BLaER1 treated with 17β-estradiol and CSF1 and Interleukin-3, amounts not matched to agents 10 nM and 100 nM (cell line): Measurements from ENCODE around the gene PLEKHG1.

ENCODE experiments used
- H3K27ac ChIP-seq, 11 experiments: shearing (Covaris generic); formaldehyde crosslinking; 2 replicates each; pipeline ENCODE4 v1.8.1; 2022
- H3K27me3 ChIP-seq, 11 experiments: shearing (Covaris generic); formaldehyde crosslinking; 2 replicates each; pipeline ENCODE4 v1.8.1; 2022
- H3K36me3 ChIP-seq, 11 experiments: shearing (Covaris generic); formaldehyde crosslinking; 2 replicates each; pipeline ENCODE4 v1.8.1; 2022
- H3K4me1 ChIP-seq, 10 experiments: shearing (Covaris generic); formaldehyde crosslinking; 2 replicates each; pipeline ENCODE4 v1.8.1; 2022
- H3K4me2 ChIP-seq, 11 experiments: shearing (Covaris generic); formaldehyde crosslinking; 2 replicates each; pipeline ENCODE4 v1.8.1; 2022
- H3K4me3 ChIP-seq, 10 experiments: shearing (Covaris generic); formaldehyde crosslinking; 2 replicates each; pipeline ENCODE4 v1.8.1; 2022
- H3K9ac ChIP-seq, 11 experiments: shearing (Covaris generic); formaldehyde crosslinking; 2 replicates each; pipeline ENCODE4 v1.8.1; 2022
- H3K9me3 ChIP-seq, 11 experiments: shearing (Covaris generic); formaldehyde crosslinking; replicated peaks in 1 of 11; 2 replicates each; pipeline ENCODE4 v1.8.1; 2022
- H4K20me1 ChIP-seq, 11 experiments: shearing (Covaris generic); formaldehyde crosslinking; 2 replicates each; pipeline ENCODE4 v1.8.1; 2022
- Cebpa-rat ChIP-seq, 11 experiments: shearing (Covaris generic); IDR thresholded peaks; 2 replicates each; pipeline ENCODE4 v1.8.1; 2022

The PLEKHG1 gene

GRCh38 chr6:150606647-150607328 is 7.1 kb downstream of the PLEKHG1 start:
- no peak overlapping the region for H3K27ac ChIP-seq
- no peaks in the 10 kb centered on the region for H3K4me1 ChIP-seq
- no peak overlapping the region for H3K9ac ChIP-seq
- peaks cover 0 to 33% (median 0%) of the 10 kb centered on the region in 11 experiments; a peak in 3 of 22 replicates for H4K20me1 ChIP-seq
- no peak overlapping the region for H3K4me2 ChIP-seq
- H3K27me3 ChIP-seq: peaks cover 0 to 64% (median 7%) of the 10 kb centered on the region in 11 experiments; a peak in 14 of 22 replicates
- H3K4me3 ChIP-seq: no peak overlapping the region
- no peak for TF ChIP-seq Cebpa-rat (IDR thresholded peaks at IDR 0.05)
- no peaks in the 10 kb centered on the region for H3K36me3 ChIP-seq
- H3K9me3 ChIP-seq: no peaks in the 10 kb centered on the region

GRCh38 chr6:150607329-150607650 is 7.6 kb downstream of the PLEKHG1 start:
- Histone ChIP-seq H3K4me1 (no peaks in the 10 kb centered on the region), H4K20me1 (peaks cover 0 to 29% (median 0%) of the 10 kb centered on the region in 11 experiments; a peak in 3 of 22 replicates), H3K27ac (no peak overlapping the region), H3K9ac (no peak overlapping the region), H3K27me3 (peaks cover 0 to 64% (median 2%) of the 10 kb centered on the region in 11 experiments; a peak in 12 of 22 replicates), H3K9me3 (no peaks in the 10 kb centered on the region), H3K4me2 (no peak overlapping the region), H3K36me3 (no peaks in the 10 kb centered on the region), H3K4me3 (no peak overlapping the region)
- TF ChIP-seq Cebpa-rat (IDR thresholded peaks at IDR 0.05): no peak

GRCh38 chr6:150610584-150610983 is 10.9 kb downstream of the PLEKHG1 start:
- no peak overlapping the region for H3K4me2 ChIP-seq
- no peak overlapping the region for H3K9ac ChIP-seq
- H3K27me3 ChIP-seq: peaks cover 0 to 75% (median 0%) of the 10 kb centered on the region in 11 experiments; a peak in 5 of 22 replicates

GRCh38 chr6:150613269-150613668 is 13.6 kb downstream of the PLEKHG1 start:
- Histone ChIP-seq H3K27ac (no peak overlapping the region), H3K9me3 (no peaks in the 10 kb centered on the region), H3K4me3 (no peak overlapping the region), H3K36me3 (no peaks in the 10 kb centered on the region), H3K9ac (no peak overlapping the region), H4K20me1 (peaks cover 0 to 7% (median 0%) of the 10 kb centered on the region in 11 experiments; a peak in 3 of 22 replicates), H3K4me1 (peaks cover 0 to 9% (median 7%) of the 10 kb centered on the region in 10 experiments; a peak in 9 of 20 replicates), H3K27me3 (peaks cover 0 to 73% (median 0%) of the 10 kb centered on the region in 11 experiments; a peak in 6 of 22 replicates), H3K4me2 (no peak overlapping the region)
- TF ChIP-seq Cebpa-rat (IDR thresholded peaks at IDR 0.05): no peak

More at GRCh38 chr6:150610584-150610983, 10.9 kb downstream of the PLEKHG1 start:
- TF ChIP-seq Cebpa-rat (IDR thresholded peaks at IDR 0.05): no peak
- H3K4me3 ChIP-seq: no peak overlapping the region
- H3K36me3 ChIP-seq: no peaks in the 10 kb centered on the region
- H4K20me1 ChIP-seq: peaks cover 0 to 17% (median 0%) of the 10 kb centered on the region in 11 experiments; a peak in 3 of 22 replicates
- no peaks in the 10 kb centered on the region for H3K4me1 ChIP-seq
- H3K9me3 ChIP-seq: no peaks in the 10 kb centered on the region
- no peak overlapping the region for H3K27ac ChIP-seq

GRCh38 chr6:150615967-150616366 is 16.3 kb downstream of the PLEKHG1 start:
- Histone ChIP-seq H4K20me1 (peaks cover 0 to 7% (median 0%) of the 10 kb centered on the region in 11 experiments; a peak in 3 of 22 replicates), H3K4me1 (peaks cover 0 to 17% (median 9%) of the 10 kb centered on the region in 10 experiments; a peak in 17 of 20 replicates), H3K27me3 (peaks cover 0 to 84% (median 0%) of the 10 kb centered on the region in 11 experiments; a peak in 6 of 22 replicates), H3K9me3 (no peaks in the 10 kb centered on the region), H3K9ac (no peak overlapping the region), H3K4me3 (no peak overlapping the region), H3K27ac (no peak overlapping the region), H3K4me2 (no peak overlapping the region), H3K36me3 (no peaks in the 10 kb centered on the region)
- TF ChIP-seq Cebpa-rat (IDR thresholded peaks at IDR 0.05): no peak

GRCh38 chr6:150616586-150616985 is 16.9 kb downstream of the PLEKHG1 start:
- H3K27me3 ChIP-seq: peaks cover 0 to 90% (median 0%) of the 10 kb centered on the region in 11 experiments; a peak in 6 of 22 replicates
- no peak overlapping the region for H3K9ac ChIP-seq
- no peak overlapping the region for H3K27ac ChIP-seq
- H4K20me1 ChIP-seq: peaks cover 0 to 7% (median 0%) of the 10 kb centered on the region in 11 experiments; a peak in 3 of 22 replicates
- no peak overlapping the region for H3K4me3 ChIP-seq
- H3K9me3 ChIP-seq: no peaks in the 10 kb centered on the region
- no peaks in the 10 kb centered on the region for H3K36me3 ChIP-seq
- peaks cover 0 to 17% (median 9%) of the 10 kb centered on the region in 10 experiments; a peak in 17 of 20 replicates for H3K4me1 ChIP-seq
- H3K4me2 ChIP-seq: no peak overlapping the region
- no peak for TF ChIP-seq Cebpa-rat (IDR thresholded peaks at IDR 0.05)

GRCh38 chr6:150617062-150617461 is 17.4 kb downstream of the PLEKHG1 start:
- H3K9ac ChIP-seq: no peak overlapping the region
- H3K27ac ChIP-seq: no peak overlapping the region
- peaks cover 0 to 93% (median 0%) of the 10 kb centered on the region in 11 experiments; a peak in 6 of 22 replicates for H3K27me3 ChIP-seq
- H3K4me2 ChIP-seq: peak overlapping the region in 4 of 11 experiments; percentile 2 to 29 (median 10); a peak in 6 of 22 replicates
- H3K36me3 ChIP-seq: no peaks in the 10 kb centered on the region
- no peaks in the 10 kb centered on the region for H3K9me3 ChIP-seq
- no peak overlapping the region for H3K4me3 ChIP-seq
- TF ChIP-seq Cebpa-rat (IDR thresholded peaks at IDR 0.05): no peak
- peaks cover 0 to 7% (median 0%) of the 10 kb centered on the region in 11 experiments; a peak in 3 of 22 replicates for H4K20me1 ChIP-seq
- H3K4me1 ChIP-seq: peaks cover 3 to 18% (median 11%) of the 10 kb centered on the region in 10 experiments

- no peaks in the 10 kb centered on the region for H3K9me3 ChIP-seq
- no peak overlapping the region for H3K27ac ChIP-seq
- H3K36me3 ChIP-seq: no peaks in the 10 kb centered on the region
- TF ChIP-seq Cebpa-rat (IDR thresholded peaks at IDR 0.05): no peak
- no peak overlapping the region for H3K9ac ChIP-seq
- H3K4me2 ChIP-seq: peak overlapping the region in 4 of 11 experiments; percentile 2 to 29 (median 10); a peak in 8 of 22 replicates
- H3K27me3 ChIP-seq: peaks cover 0 to 89% (median 0%) of the 10 kb centered on the region in 11 experiments; a peak in 6 of 22 replicates
- H4K20me1 ChIP-seq: peaks cover 0 to 6% (median 0%) of the 10 kb centered on the region in 11 experiments; a peak in 4 of 22 replicates
- H3K4me1 ChIP-seq: peaks cover 11 to 25% (median 18%) of the 10 kb centered on the region in 10 experiments
- H3K4me3 ChIP-seq: no peak overlapping the region
These were observed 18.1 kb downstream of the PLEKHG1 start for GRCh38 chr6:150617496-150618460.
